ENCODE results near the gene SEMA3F. TPM values are rescaled to one million over a fixed set of nuclear protein-coding genes. Genes with fewer than 3 reads are reported as not detected.
A peak's percentile ranks its signal among the peaks of the same experiment; 100 is the strongest.

Gene SEMA3F
- total RNA-seq, 1 experiment from 2014 or later = 40.5 TPM

DNA sequence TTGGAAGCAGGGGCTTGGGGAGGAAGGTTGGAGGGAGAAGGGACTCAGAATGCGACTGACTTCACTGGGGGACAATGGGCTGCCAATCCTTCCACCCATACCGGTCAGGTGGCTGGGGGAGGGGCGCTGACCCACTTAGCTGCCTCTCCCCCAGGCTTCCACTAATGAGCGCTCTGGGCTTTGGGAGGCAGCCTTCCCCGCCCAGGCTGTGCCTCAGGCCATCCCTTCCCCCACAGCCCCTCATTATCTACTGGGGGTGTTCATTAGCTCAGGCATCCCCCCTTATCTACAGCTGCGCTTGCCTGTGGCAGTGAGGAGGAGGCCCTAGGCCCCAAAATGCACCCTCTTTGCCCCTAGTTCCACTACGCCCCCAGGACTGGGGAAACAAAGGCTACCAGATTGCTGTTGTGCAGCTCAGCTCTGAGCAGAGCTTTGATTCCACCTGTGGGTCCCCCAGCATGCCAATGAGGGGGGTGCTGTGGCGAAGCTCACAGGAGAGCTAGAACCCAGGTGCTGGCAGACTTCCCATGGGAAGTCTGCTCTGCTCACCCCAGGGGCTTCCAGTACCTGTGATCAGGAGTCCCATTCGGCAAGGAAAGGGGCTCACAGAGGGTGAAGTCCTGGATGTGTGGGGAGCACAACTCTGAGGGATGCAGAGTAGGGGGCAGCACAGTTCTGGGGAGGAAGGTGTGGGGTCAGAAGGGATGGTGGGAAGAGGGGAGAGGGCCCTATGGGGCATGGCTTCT lies 29.4 kb upstream of the SEMA3F start:
- no peak overlapping the region for H3K4me3 ChIP-seq (ENCODE audit: insufficient read depth, low read depth, low read length)
- peak; percentile 78 for DNase-seq
- H3K36me3 ChIP-seq (replicated peaks; ENCODE audit: control insufficient read depth, insufficient read depth, low read length) = no peaks in the 10 kb centered on the region
- H3K27me3 ChIP-seq (ENCODE audit: control insufficient read depth, insufficient read depth, low read length) = no peaks in the 10 kb centered on the region

- no peak overlapping the region for H3K4me3 ChIP-seq (ENCODE audit: insufficient read depth, low read depth, low read length)
- peak; percentile 80 for DNase-seq
- no peaks in the 10 kb centered on the region for H3K36me3 ChIP-seq (replicated peaks; ENCODE audit: control insufficient read depth, insufficient read depth, low read length)
- H3K27me3 ChIP-seq (ENCODE audit: control insufficient read depth, insufficient read depth, low read length) = no peaks in the 10 kb centered on the region
Measured at GRCh38 chr3:50126287-50127211, 28.6 kb upstream of the SEMA3F start.

DNA sequence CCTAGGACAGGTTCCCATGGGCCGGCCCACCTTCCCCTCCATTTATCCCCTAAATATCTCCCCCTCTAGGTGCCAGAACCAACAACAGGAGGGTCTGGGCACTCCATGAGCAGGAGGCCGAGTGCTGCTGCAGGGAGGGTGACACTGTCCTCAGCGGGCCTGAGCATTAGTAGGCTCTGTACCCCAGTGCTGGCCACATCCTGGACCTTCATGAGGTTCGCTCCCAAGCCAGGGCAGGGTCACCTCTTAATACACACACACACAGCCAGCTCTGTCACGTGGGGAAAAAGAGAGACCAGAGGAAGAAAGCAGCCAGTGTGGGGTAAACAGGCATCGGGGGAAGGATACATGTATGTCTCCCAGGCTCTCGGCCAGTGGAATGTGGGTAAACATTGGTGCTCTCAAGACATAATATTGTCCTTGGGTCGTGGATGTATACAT lies 27.9 kb upstream of the SEMA3F start:
- Histone ChIP-seq H3K36me3 (replicated peaks; ENCODE audit: control insufficient read depth, insufficient read depth, low read length) (no peaks in the 10 kb centered on the region), H3K4me3 (ENCODE audit: insufficient read depth, low read depth, low read length) (no peak overlapping the region), H3K27me3 (ENCODE audit: control insufficient read depth, insufficient read depth, low read length) (no peaks in the 10 kb centered on the region)
- DNase-seq = peak; percentile 34

DNA sequence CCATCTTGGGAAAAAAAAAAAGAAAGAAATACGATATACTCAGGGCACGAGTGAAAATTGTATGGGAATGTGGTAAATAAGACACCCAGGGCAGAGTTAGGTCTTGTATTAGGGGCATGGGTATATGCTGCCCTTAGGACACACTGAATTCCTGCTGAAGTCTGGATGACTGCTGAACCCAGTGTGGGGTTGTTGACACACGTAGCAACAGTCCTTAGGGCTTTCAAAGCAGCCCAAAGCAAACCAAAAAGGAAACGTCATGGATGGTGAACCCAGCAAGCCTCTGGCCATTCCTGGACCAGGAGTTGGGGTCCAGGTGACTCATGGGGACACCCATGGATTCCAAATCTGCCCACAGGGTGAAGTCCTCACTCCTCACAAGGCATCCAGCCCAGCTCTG lies 27.1 kb upstream of the SEMA3F start:
- no peak for DNase-seq
- no peaks in the 10 kb centered on the region for H3K27me3 ChIP-seq (ENCODE audit: control insufficient read depth, insufficient read depth, low read length)
- no peaks in the 10 kb centered on the region for H3K36me3 ChIP-seq (replicated peaks; ENCODE audit: control insufficient read depth, insufficient read depth, low read length)
- H3K4me3 ChIP-seq (ENCODE audit: insufficient read depth, low read depth, low read length) = no peak overlapping the region

- Histone ChIP-seq H3K36me3 (replicated peaks; ENCODE audit: control insufficient read depth, insufficient read depth, low read length) (no peaks in the 10 kb centered on the region), H3K4me3 (ENCODE audit: insufficient read depth, low read depth, low read length) (no peak overlapping the region), H3K27me3 (ENCODE audit: control insufficient read depth, insufficient read depth, low read length) (no peaks in the 10 kb centered on the region)
- peak; percentile 39 for DNase-seq
Measured at GRCh38 chr3:50130436-50130835, 24.7 kb upstream of the SEMA3F start.

GRCh38 chr3:50132421-50133282 lies 22.5 kb upstream of the SEMA3F start:
- Histone ChIP-seq H3K27me3 (ENCODE audit: control insufficient read depth, insufficient read depth, low read length) (no peaks in the 10 kb centered on the region), H3K36me3 (replicated peaks; ENCODE audit: control insufficient read depth, insufficient read depth, low read length) (no peaks in the 10 kb centered on the region), H3K4me3 (ENCODE audit: insufficient read depth, low read depth, low read length) (no peak overlapping the region)
- DNase-seq = peak; percentile 91

GRCh38 chr3:50133283-50133615 lies 21.9 kb upstream of the SEMA3F start:
- no peak overlapping the region for H3K4me3 ChIP-seq (ENCODE audit: insufficient read depth, low read depth, low read length)
- no peaks in the 10 kb centered on the region for H3K27me3 ChIP-seq (ENCODE audit: control insufficient read depth, insufficient read depth, low read length)
- H3K36me3 ChIP-seq (replicated peaks; ENCODE audit: control insufficient read depth, insufficient read depth, low read length) = no peaks in the 10 kb centered on the region
- peak; percentile 42 for DNase-seq

GRCh38 chr3:50134367-50134766 lies 20.8 kb upstream of the SEMA3F start:
- H3K27me3 ChIP-seq (ENCODE audit: control insufficient read depth, insufficient read depth, low read length) = no peaks in the 10 kb centered on the region
- DNase-seq = peak; percentile 41
- no peaks in the 10 kb centered on the region for H3K36me3 ChIP-seq (replicated peaks; ENCODE audit: control insufficient read depth, insufficient read depth, low read length)
- no peak overlapping the region for H3K4me3 ChIP-seq (ENCODE audit: insufficient read depth, low read depth, low read length)

GRCh38 chr3:50135964-50136363 lies 19.2 kb upstream of the SEMA3F start:
- Histone ChIP-seq H3K4me3 (ENCODE audit: insufficient read depth, low read depth, low read length) (no peak overlapping the region), H3K27me3 (ENCODE audit: control insufficient read depth, insufficient read depth, low read length) (no peaks in the 10 kb centered on the region), H3K36me3 (replicated peaks; ENCODE audit: control insufficient read depth, insufficient read depth, low read length) (no peaks in the 10 kb centered on the region)
- DNase-seq = peak; percentile 33

- DNase-seq = peak; percentile 48
- H3K4me3 ChIP-seq (ENCODE audit: insufficient read depth, low read depth, low read length) = no peak overlapping the region
- H3K27me3 ChIP-seq (ENCODE audit: control insufficient read depth, insufficient read depth, low read length) = no peaks in the 10 kb centered on the region
- no peaks in the 10 kb centered on the region for H3K36me3 ChIP-seq (replicated peaks; ENCODE audit: control insufficient read depth, insufficient read depth, low read length)
Measured at GRCh38 chr3:50136714-50137405, 18.3 kb upstream of the SEMA3F start.

GRCh38 chr3:50137531-50137930 lies 17.6 kb upstream of the SEMA3F start:
- Histone ChIP-seq H3K4me3 (ENCODE audit: insufficient read depth, low read depth, low read length) (no peak overlapping the region), H3K27me3 (ENCODE audit: control insufficient read depth, insufficient read depth, low read length) (no peaks in the 10 kb centered on the region), H3K36me3 (replicated peaks; ENCODE audit: control insufficient read depth, insufficient read depth, low read length) (no peaks in the 10 kb centered on the region)
- no peak for DNase-seq

GRCh38 chr3:50138266-50139200 lies 16.6 kb upstream of the SEMA3F start:
- H3K27me3 ChIP-seq (ENCODE audit: control insufficient read depth, insufficient read depth, low read length) = no peaks in the 10 kb centered on the region
- H3K36me3 ChIP-seq (replicated peaks; ENCODE audit: control insufficient read depth, insufficient read depth, low read length) = no peaks in the 10 kb centered on the region
- peak; percentile 83 for DNase-seq
- H3K4me3 ChIP-seq (ENCODE audit: insufficient read depth, low read depth, low read length) = no peak overlapping the region

DNA sequence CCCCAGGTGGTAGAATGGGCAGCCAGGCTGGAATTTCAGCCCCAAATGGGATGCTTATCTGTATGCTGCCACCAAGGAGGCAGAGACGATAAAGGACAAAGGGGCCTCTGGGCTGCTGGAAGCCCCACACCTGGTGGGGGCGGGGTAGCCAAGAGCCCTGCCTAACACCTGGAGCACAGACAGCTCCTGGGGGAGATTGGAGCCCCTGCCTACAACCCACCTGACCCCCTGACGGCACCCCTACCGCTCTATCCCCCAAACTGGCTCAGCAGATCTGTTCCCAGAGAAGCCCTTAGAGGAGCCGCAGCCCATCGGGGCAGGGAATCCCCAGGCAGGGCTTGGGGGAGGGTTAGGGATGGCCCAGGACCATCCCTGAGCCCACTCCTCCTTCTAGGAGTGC lies 15.8 kb upstream of the SEMA3F start:
- Histone ChIP-seq H3K27me3 (ENCODE audit: control insufficient read depth, insufficient read depth, low read length) (no peaks in the 10 kb centered on the region), H3K4me3 (ENCODE audit: insufficient read depth, low read depth, low read length) (no peak overlapping the region), H3K36me3 (replicated peaks; ENCODE audit: control insufficient read depth, insufficient read depth, low read length) (no peaks in the 10 kb centered on the region)
- DNase-seq = peak; percentile 85
